MM.1S (cell line): Measurements from ENCODE around the gene HS3ST1.

ENCODE experiments used
- CTCF ChIP-seq: fragments of 300-600 bp; sonication (generic); IDR thresholded peaks from 2 replicates; pipeline ENCODE4 v1.5.1; 2016; ENCODE audit warnings: antibody characterized with exemption, low read length, mixed read lengths
- EZH2 ChIP-seq: fragments of 300-600 bp; sonication (generic); optimal IDR thresholded peaks from 2 replicates; pipeline ENCODE3; 2017; ENCODE audit warnings: low read depth, mild to moderate bottlenecking, antibody characterized with exemption, low read length, mixed read lengths

GRCh38 chr4:11474146-11474545 lies 45.5 kb upstream of the HS3ST1 start:
- TF ChIP-seq CTCF (no peak), EZH2 (no peak)
